Measurements from ENCODE around the gene GIT1.

The GIT1 gene

GRCh38 chr17:29592850-29593551 lies 3.6 kb upstream of the GIT1 start, which contains the start of gene ANKRD13B:
Gene ANKRD13B (plus strand): TSS chr17:29593132. CDS start chr17:29593622, 490 bp downstream.
- peak; percentile 62 for DNase-seq

GRCh38 chr17:29591737-29592608 lies 2.5 kb upstream of the GIT1 start:
- peak; percentile 94 for DNase-seq

- peak; percentile 88 for DNase-seq
These were observed 1.8 kb upstream of the GIT1 start for GRCh38 chr17:29591146-29591736.

GRCh38 chr17:29590411-29591145 lies 1.1 kb upstream of the GIT1 start:
- DNase-seq, result peak; percentile 88

GRCh38 chr17:29588562-29589411 lies 661 bp downstream of the GIT1 start:
- DNase-seq, result peak; percentile 58

- DNase-seq, result no peak
These were observed 1.4 kb downstream of the GIT1 start for GRCh38 chr17:29588017-29588561.

GRCh38 chr17:29587591-29587990 lies 1.9 kb downstream of the GIT1 start:
- no peak for DNase-seq

- no peak for DNase-seq
These were observed 2.6 kb downstream of the GIT1 start for GRCh38 chr17:29586676-29587469.

GRCh38 chr17:29585080-29585751 lies 4.2 kb downstream of the GIT1 start:
- DNase-seq, result no peak

- DNase-seq, result no peak
These were observed 4.9 kb downstream of the GIT1 start for GRCh38 chr17:29584452-29585079.

GRCh38 chr17:29583324-29584248 lies 5.9 kb downstream of the GIT1 start:
- no peak for DNase-seq

GRCh38 chr17:29582772-29583171 lies 6.7 kb downstream of the GIT1 start:
- no peak for DNase-seq

GRCh38 chr17:29582254-29582765 lies 7.1 kb downstream of the GIT1 start:
- DNase-seq, result no peak

- DNase-seq, result no peak
These were observed 7.7 kb downstream of the GIT1 start for GRCh38 chr17:29581583-29582253.

GRCh38 chr17:29579866-29580771 lies 9.3 kb downstream of the GIT1 start:
- peak; percentile 67 for DNase-seq

Measured in NCI-H526 treated with DMSO at 0.1 percent for 48 hours (cell line).